ENCODE data around the gene APLP2. TPM values are rescaled to one million over a fixed set of nuclear protein-coding genes. Genes with fewer than 3 reads are reported as not detected.

The APLP2 gene
- total and polyA plus RNA-seq, 2 of the 13 experiments (the other 11 are each of a cell fraction or from before 2014, with no cell fraction given): 315 to 594 TPM

GRCh38 chr11:130042093-130042591, 27.6 kb upstream of the APLP2 start (continued):
- peak; percentile 40; the same call in 1 of the 2 replicates for TF ChIP-seq BHLHE40 (IDR thresholded peaks at IDR 0.05; ENCODE audit: low read length)
- TF ChIP-seq MXI1 (IDR thresholded peaks at IDR 0.05; ENCODE audit: borderline replicate concordance, low read depth, low read length): peak; percentile 37; the same call in 1 of the 3 replicates
- no peak for TF ChIP-seq ARHGAP35 (CRISPR knock-in tag; IDR thresholded peaks at IDR 0.05; ENCODE audit: borderline replicate concordance)
- no peak for TF ChIP-seq ZNF577 (CRISPR knock-in tag; IDR thresholded peaks at IDR 0.05; ENCODE audit: borderline replicate concordance, low read depth)
- peak; percentile 61; the same call in 1 of the 2 replicates for TF ChIP-seq CBX5 (CRISPR knock-in tag; IDR thresholded peaks at IDR 0.05; ENCODE audit: borderline replicate concordance)
- TF ChIP-seq AKAP8 (CRISPR knock-in tag; IDR thresholded peaks at IDR 0.05): no peak
- TF ChIP-seq FOXK1 (CRISPR knock-in tag; IDR thresholded peaks at IDR 0.05; ENCODE audit: borderline replicate concordance, low read depth): peak; percentile 72; the same call in 1 of the 2 replicates
- TF ChIP-seq, protein P1, sequence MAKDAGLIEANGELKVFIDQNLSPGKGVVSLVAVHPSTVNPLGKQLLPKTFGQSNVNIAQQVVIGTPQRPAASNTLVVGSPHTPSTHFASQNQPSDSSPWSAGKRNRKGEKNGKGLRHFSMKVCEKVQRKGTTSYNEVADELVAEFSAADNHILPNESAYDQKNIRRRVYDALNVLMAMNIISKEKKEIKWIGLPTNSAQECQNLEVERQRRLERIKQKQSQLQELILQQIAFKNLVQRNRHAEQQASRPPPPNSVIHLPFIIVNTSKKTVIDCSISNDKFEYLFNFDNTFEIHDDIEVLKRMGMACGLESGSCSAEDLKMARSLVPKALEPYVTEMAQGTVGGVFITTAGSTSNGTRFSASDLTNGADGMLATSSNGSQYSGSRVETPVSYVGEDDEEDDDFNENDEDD (CRISPR knock-in tag; IDR thresholded peaks at IDR 0.05; ENCODE audit: borderline replicate concordance): no peak
- TF ChIP-seq, protein P2, sequence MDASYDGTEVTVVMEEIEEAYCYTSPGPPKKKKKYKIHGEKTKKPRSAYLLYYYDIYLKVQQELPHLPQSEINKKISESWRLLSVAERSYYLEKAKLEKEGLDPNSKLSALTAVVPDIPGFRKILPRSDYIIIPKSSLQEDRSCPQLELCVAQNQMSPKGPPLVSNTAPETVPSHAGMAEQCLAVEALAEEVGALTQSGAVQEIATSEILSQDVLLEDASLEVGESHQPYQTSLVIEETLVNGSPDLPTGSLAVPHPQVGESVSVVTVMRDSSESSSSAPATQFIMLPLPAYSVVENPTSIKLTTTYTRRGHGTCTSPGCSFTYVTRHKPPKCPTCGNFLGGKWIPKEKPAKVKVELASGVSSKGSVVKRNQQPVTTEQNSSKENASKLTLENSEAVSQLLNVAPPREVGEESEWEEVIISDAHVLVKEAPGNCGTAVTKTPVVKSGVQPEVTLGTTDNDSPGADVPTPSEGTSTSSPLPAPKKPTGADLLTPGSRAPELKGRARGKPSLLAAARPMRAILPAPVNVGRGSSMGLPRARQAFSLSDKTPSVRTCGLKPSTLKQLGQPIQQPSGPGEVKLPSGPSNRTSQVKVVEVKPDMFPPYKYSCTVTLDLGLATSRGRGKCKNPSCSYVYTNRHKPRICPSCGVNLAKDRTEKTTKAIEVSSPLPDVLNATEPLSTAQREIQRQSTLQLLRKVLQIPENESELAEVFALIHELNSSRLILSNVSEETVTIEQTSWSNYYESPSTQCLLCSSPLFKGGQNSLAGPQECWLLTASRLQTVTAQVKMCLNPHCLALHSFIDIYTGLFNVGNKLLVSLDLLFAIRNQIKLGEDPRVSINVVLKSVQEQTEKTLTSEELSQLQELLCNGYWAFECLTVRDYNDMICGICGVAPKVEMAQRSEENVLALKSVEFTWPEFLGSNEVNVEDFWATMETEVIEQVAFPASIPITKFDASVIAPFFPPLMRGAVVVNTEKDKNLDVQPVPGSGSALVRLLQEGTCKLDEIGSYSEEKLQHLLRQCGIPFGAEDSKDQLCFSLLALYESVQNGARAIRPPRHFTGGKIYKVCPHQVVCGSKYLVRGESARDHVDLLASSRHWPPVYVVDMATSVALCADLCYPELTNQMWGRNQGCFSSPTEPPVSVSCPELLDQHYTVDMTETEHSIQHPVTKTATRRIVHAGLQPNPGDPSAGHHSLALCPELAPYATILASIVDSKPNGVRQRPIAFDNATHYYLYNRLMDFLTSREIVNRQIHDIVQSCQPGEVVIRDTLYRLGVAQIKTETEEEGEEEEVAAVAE (CRISPR knock-in tag; IDR thresholded peaks at IDR 0.05; ENCODE audit: borderline replicate concordance): peak; percentile 54; the same call in 1 of the 2 replicates
- TF ChIP-seq RXRA (CRISPR knock-in tag; IDR thresholded peaks at IDR 0.05): no peak
- no peak for TF ChIP-seq ELK4 (CRISPR knock-in tag; IDR thresholded peaks at IDR 0.05; ENCODE audit: borderline replicate concordance)
- no peak for TF ChIP-seq ZNF10 (CRISPR knock-in tag; IDR thresholded peaks at IDR 0.05; ENCODE audit: borderline replicate concordance, low read depth)
- TF ChIP-seq ZNF3 (CRISPR knock-in tag; IDR thresholded peaks at IDR 0.05): peak; percentile 65; the same call in 1 of the 2 replicates
- TF ChIP-seq FOXA1 (IDR thresholded peaks at IDR 0.05): no peak
- peak; percentile 73 for TF ChIP-seq FOXA1 (CRISPR knock-in tag; IDR thresholded peaks at IDR 0.05)
- TF ChIP-seq, protein P3, sequence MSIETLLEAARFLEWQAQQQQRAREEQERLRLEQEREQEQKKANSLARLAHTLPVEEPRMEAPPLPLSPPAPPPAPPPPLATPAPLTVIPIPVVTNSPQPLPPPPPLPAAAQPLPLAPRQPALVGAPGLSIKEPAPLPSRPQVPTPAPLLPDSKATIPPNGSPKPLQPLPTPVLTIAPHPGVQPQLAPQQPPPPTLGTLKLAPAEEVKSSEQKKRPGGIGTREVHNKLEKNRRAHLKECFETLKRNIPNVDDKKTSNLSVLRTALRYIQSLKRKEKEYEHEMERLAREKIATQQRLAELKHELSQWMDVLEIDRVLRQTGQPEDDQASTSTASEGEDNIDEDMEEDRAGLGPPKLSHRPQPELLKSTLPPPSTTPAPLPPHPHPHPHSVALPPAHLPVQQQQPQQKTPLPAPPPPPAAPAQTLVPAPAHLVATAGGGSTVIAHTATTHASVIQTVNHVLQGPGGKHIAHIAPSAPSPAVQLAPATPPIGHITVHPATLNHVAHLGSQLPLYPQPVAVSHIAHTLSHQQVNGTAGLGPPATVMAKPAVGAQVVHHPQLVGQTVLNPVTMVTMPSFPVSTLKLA (IDR thresholded peaks at IDR 0.05): peak; percentile 41
- no peak for TF ChIP-seq ZNF777 (CRISPR knock-in tag; IDR thresholded peaks at IDR 0.05)
- TF ChIP-seq ZKSCAN5 (CRISPR knock-in tag; IDR thresholded peaks at IDR 0.05): no peak

All from HepG2 (cell line).